Stomach (tissue), 4 donors: ENCODE results near the gene PFKL.

Source experiments
- CTCF ChIP-seq, 7 experiments: fragments of 450-650 bp in 4 of 7; fragments of 200-600 bp in 3 of 7; sonication (generic) in 3 of 7; IDR thresholded peaks; one replicate each; pipeline ENCODE4 v1.5.1; 2016 to 2019; ENCODE audit warnings: antibody characterized with exemption in 7 of 7, control low read depth in 2 of 7, mild to moderate bottlenecking in 1 of 7
- EP300 ChIP-seq: sonication (generic); formaldehyde crosslinking; IDR thresholded peaks from one replicate; pipeline ENCODE4 v1.6.1; 2017; ENCODE audit warnings: antibody characterized with exemption
- POLR2AphosphoS5 ChIP-seq, 3 donors: sonication (generic); formaldehyde crosslinking; IDR thresholded peaks; one replicate each; pipeline ENCODE4 v1.6.1; 2016; ENCODE audit warnings: antibody characterized with exemption in 3 of 3

GRCh38 chr21:44324854-44325107 lies 24.9 kb downstream of the PFKL start:
- TF ChIP-seq CTCF (IDR thresholded peaks at IDR 0.05) (no peak), POLR2AphosphoS5 (IDR thresholded peaks at IDR 0.05) (no peak), EP300 (no peak)
